ENCODE results near the gene PRKG2. TPM values are rescaled to one million over a fixed set of nuclear protein-coding genes. Genes with fewer than 3 reads are reported as not detected.
"Not testable (repeated sequence)": the region's sequence is repeated elsewhere in the genome, so short reads cannot be mapped to it uniquely, and the experiment has no call there.

PRKG2 gene
- total RNA-seq, 1 donor from 2014 or later: 2.9 TPM

DNA sequence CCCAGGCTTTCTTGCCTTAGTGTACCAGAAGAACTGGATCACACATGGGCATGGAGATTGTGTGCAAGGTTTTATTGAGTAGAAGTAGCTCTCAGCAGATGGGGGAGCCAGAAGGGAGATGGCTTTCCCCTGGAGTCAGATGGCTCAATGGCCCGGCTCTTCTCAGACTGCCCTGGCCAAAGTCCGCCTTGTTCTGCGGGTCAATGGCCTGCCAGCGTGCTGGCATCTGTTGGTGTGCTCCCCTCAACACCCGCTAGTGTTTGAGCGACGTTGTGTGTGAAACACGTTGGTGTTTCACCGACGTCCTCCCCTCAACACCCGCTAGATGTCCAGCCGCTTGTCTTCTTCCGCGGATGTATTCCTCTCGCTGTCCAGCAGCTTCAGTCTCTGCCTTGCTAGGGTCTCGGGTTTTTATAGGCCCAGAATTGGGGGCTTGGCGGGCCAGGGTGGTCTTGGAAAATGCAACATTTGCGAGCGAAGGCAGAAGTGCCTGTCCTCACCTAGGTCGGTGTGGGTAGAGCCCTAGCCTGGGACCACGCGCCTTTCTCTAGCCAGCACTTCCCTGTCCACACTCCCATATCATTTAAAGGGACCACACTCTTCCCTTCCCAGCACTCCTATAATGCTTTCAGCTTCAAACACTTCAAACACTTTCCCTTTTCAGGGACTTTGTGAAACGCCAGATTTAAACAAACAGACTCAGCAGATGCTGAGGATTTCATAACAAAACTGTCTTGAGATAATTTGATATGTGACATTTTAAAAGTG, 21.1 kb upstream of the PRKG2 start:
- DNase-seq (ENCODE audit: low spot score, unreplicated experiment): no peak
- H3K9me3 Mint-ChIP-seq (ENCODE audit: low read depth): peaks cover 11% of the 10 kb centered on the region
- no peak overlapping the region for H3K4me3 Mint-ChIP-seq (ENCODE audit: low read depth)

DNA sequence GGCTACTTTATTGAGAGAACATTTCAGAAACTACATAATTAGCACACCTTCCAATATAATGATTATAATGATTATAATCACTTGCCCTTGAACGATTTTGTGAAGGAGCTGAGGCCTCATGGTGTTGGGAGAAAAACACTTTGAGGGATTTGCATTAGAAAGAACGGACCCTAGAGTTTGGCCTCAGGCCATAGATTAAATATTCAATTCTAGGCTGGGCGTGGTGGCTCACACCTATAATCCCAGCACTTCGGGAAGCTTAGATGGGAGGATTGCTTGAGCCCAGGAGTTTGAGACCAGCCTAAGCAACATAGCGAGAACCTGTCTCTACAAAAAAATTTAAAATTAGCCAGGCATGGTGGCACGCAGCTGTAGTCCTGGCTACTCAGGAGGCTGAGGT, 12.9 kb upstream of the PRKG2 start:
- peaks cover 8% of the 10 kb centered on the region for H3K27me3 Mint-ChIP-seq
- DNase-seq (ENCODE audit: low spot score, unreplicated experiment): no peak
- no peaks in the 10 kb centered on the region for H3K4me1 Mint-ChIP-seq (ENCODE audit: low read depth)
- H3K4me3 Mint-ChIP-seq (ENCODE audit: low read depth): no peak overlapping the region
- H3K36me3 Mint-ChIP-seq (ENCODE audit: insufficient read depth): peaks cover 2% of the 10 kb centered on the region
- H3K27ac Mint-ChIP-seq: no peak overlapping the region
- H3K9me3 Mint-ChIP-seq (ENCODE audit: low read depth): peaks cover 24% of the 10 kb centered on the region
- TF ChIP-seq, protein P1, sequence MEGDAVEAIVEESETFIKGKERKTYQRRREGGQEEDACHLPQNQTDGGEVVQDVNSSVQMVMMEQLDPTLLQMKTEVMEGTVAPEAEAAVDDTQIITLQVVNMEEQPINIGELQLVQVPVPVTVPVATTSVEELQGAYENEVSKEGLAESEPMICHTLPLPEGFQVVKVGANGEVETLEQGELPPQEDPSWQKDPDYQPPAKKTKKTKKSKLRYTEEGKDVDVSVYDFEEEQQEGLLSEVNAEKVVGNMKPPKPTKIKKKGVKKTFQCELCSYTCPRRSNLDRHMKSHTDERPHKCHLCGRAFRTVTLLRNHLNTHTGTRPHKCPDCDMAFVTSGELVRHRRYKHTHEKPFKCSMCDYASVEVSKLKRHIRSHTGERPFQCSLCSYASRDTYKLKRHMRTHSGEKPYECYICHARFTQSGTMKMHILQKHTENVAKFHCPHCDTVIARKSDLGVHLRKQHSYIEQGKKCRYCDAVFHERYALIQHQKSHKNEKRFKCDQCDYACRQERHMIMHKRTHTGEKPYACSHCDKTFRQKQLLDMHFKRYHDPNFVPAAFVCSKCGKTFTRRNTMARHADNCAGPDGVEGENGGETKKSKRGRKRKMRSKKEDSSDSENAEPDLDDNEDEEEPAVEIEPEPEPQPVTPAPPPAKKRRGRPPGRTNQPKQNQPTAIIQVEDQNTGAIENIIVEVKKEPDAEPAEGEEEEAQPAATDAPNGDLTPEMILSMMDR (IDR thresholded peaks at IDR 0.05; ENCODE audit: unreplicated experiment): no peak

More for the DNA sequence above, 21.1 kb upstream of the PRKG2 start:
- Mint-ChIP-seq H3K27me3 (no peaks in the 10 kb centered on the region), H3K36me3 (ENCODE audit: insufficient read depth) (no peaks in the 10 kb centered on the region), H3K4me1 (ENCODE audit: low read depth) (no peaks in the 10 kb centered on the region), H3K27ac (no peak overlapping the region)
- TF ChIP-seq, protein P1 (IDR thresholded peaks at IDR 0.05; ENCODE audit: unreplicated experiment): no peak

DNA sequence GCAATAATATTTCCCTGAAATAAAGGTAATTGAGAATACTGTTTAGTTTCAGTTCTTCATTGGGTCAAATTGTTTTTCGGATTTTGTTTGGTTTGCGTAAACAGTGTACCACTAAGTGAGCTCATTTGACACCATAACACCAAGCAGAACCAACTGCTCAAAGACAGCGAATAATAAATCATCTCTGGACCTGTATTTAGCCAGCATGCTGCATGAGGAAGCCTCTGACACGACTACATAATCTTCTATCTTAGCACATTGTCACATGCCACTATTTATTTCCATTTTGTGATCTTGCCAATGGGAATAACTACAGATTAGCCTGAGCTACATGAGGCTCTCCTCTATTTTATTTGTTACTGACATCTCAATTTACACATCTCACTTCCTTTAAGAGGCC, 12.1 kb upstream of the PRKG2 start:
- Mint-ChIP-seq H3K36me3 (ENCODE audit: insufficient read depth) (peaks cover 2% of the 10 kb centered on the region), H3K4me1 (ENCODE audit: low read depth) (no peaks in the 10 kb centered on the region), H3K4me3 (ENCODE audit: low read depth) (no peak overlapping the region), H3K27ac (no peak overlapping the region), H3K9me3 (ENCODE audit: low read depth) (peaks cover 22% of the 10 kb centered on the region), H3K27me3 (peaks cover 8% of the 10 kb centered on the region)
- TF ChIP-seq, protein P1 (IDR thresholded peaks at IDR 0.05; ENCODE audit: unreplicated experiment): no peak
- no peak for DNase-seq (ENCODE audit: low spot score, unreplicated experiment)

DNA sequence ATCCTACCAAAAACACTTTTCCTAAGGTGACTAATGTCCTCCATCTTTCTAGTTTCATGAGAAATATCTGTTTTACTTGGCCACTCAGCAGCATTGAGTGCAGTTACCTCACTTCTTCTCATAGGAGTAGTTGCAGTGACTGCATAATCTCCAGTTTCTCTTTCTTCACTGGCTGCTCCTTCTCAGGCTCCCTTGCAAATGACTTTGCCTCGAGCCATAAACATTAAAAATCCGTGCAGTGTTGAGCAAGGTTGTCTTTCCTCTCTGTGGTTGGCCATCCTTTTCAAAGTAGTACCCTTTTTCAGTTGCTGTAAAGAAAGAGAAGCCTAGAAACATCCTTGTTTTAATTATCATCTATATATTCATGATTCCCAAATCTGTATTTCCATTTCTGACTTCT, 10.2 kb upstream of the PRKG2 start:
- Mint-ChIP-seq H3K4me3 (ENCODE audit: low read depth) (no peak overlapping the region), H3K27me3 (peaks cover 9% of the 10 kb centered on the region), H3K4me1 (ENCODE audit: low read depth) (no peaks in the 10 kb centered on the region), H3K27ac (no peak overlapping the region), H3K36me3 (ENCODE audit: insufficient read depth) (no peaks in the 10 kb centered on the region), H3K9me3 (ENCODE audit: low read depth) (peaks cover 4% of the 10 kb centered on the region)
- TF ChIP-seq, protein P1 (IDR thresholded peaks at IDR 0.05; ENCODE audit: unreplicated experiment): no peak
- no peak for DNase-seq (ENCODE audit: low spot score, unreplicated experiment)

DNA sequence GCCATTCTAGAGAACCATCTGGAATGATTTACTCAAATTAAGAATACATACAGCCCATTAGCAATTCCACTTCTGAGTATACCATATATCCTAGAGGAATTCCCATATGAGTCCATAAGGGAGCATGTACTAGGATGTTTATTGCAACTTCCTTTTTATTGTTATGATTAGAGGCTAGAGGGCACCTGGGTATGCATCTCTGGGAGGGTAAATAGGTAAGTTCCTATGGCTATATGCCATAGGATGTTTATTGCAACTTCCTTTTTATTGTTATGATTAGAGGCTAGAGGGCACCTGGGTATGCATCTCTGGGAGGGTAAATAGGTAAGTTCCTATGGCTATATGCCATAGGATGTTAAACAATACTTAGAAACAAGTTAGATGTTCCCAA, 7.1 kb upstream of the PRKG2 start:
- not testable (repeated sequence) for H3K36me3 Mint-ChIP-seq (ENCODE audit: insufficient read depth); H3K4me1 Mint-ChIP-seq (ENCODE audit: low read depth); H3K27ac Mint-ChIP-seq; H3K4me3 Mint-ChIP-seq (ENCODE audit: low read depth); H3K9me3 Mint-ChIP-seq (ENCODE audit: low read depth); DNase-seq (ENCODE audit: low spot score, unreplicated experiment)
- H3K27me3 Mint-ChIP-seq: peaks cover 24% of the 10 kb centered on the region

Measured in progenitor cell of endocrine pancreas (in vitro differentiated cells).